ENCODE results near the gene RBM20.

GRCh38 chr10:110883924-110884323, 239.8 kb downstream of the RBM20 start:
- TF ChIP-seq CTCF (conservative IDR thresholded peaks at IDR 0.05; ENCODE audit: low read depth in 2 of 2), result no peak
- no peak for TF ChIP-seq REST (IDR thresholded peaks at IDR 0.05; ENCODE audit: unreplicated experiment)
- TF ChIP-seq EZH2 (IDR thresholded peaks at IDR 0.05; ENCODE audit: low read depth, unreplicated experiment), result no peak
- TF ChIP-seq CREB1 (CRISPR knock-in tag; IDR thresholded peaks at IDR 0.05; ENCODE audit: low read depth), result no peak
- no peak for TF ChIP-seq POLR2AphosphoS5 (IDR thresholded peaks at IDR 0.05; ENCODE audit: low read depth)
- TF ChIP-seq ZNF331 (CRISPR knock-in tag; IDR thresholded peaks at IDR 0.05; ENCODE audit: low read depth), result no peak
- no peak for TF ChIP-seq JUNB (IDR thresholded peaks at IDR 0.05; ENCODE audit: unreplicated experiment)
- no peak for TF ChIP-seq ETS1 (IDR thresholded peaks at IDR 0.05)
- no peak for TF ChIP-seq STAT1 (IDR thresholded peaks at IDR 0.05; ENCODE audit: unreplicated experiment)
- no peak for TF ChIP-seq EZH2phosphoT487 (IDR thresholded peaks at IDR 0.05; ENCODE audit: unreplicated experiment)

All from GM23338 (cell line).